HL-60 (cell line): ENCODE measurements around the gene CHRNB1.

Experiments
- DNase-seq, 2 experiments: peaks; one replicate each; pipeline ENCODE4 v3.0.0-alpha.2; 2010 to 2020; ENCODE audit warnings: low read depth in 1 of 2, low spot score in 1 of 2
- H3K27ac ChIP-seq: fragments of 250-450 bp; sonication (Bioruptor Pico); replicated peaks from 2 replicates; pipeline ENCODE4 v1.5.1; 2020; ENCODE audit warnings: mild to moderate bottlenecking, moderate library complexity
- H3K27me3 ChIP-seq: fragments of 250-450 bp; sonication (Bioruptor Pico); 2 replicates; pipeline ENCODE4 v1.5.1; 2021; ENCODE audit warnings: mild to moderate bottlenecking, moderate library complexity; ENCODE audit not compliant: insufficient read depth, poor library complexity, severe bottlenecking
- H3K4me3 ChIP-seq: replicated peaks from 2 replicates; pipeline ENCODE4 v1.5.1; 2011; ENCODE audit warnings: mild to moderate bottlenecking, control low read depth, low read length; ENCODE audit not compliant: insufficient read depth
- CTCF ChIP-seq: IDR thresholded peaks from one replicate; pipeline ENCODE4 v1.5.1; 2011; ENCODE audit warnings: low read length, control low read depth, inconsistent platforms; ENCODE audit not compliant: insufficient read depth
- GABPA ChIP-seq: IDR thresholded peaks from 2 replicates; pipeline ENCODE4 v1.6.1; 2012; ENCODE audit warnings: low read depth
- POLR2AphosphoS5 ChIP-seq: IDR thresholded peaks from 2 replicates; pipeline ENCODE4 v1.6.1; 2012; ENCODE audit warnings: low read depth
- REST ChIP-seq: IDR thresholded peaks from 2 replicates; pipeline ENCODE4 v1.6.1; 2012; ENCODE audit warnings: low read depth; ENCODE audit not compliant: insufficient replicate concordance
- SPI1 ChIP-seq: IDR thresholded peaks from 2 replicates; pipeline ENCODE4 v1.6.1; 2012; ENCODE audit warnings: low read depth, mild to moderate bottlenecking, borderline replicate concordance

CHRNB1 gene

GRCh38 chr17:7475764-7476422, 31.0 kb downstream of the CHRNB1 start:
- DNase-seq: no peak
- H3K27ac ChIP-seq: no peak overlapping the region
- no peaks in the 10 kb centered on the region for H3K27me3 ChIP-seq
- H3K4me3 ChIP-seq: no peak overlapping the region
- TF ChIP-seq POLR2AphosphoS5: no peak

GRCh38 chr17:7476494-7476893, 31.6 kb downstream of the CHRNB1 start:
- no peaks in the 10 kb centered on the region for H3K27me3 ChIP-seq
- H3K27ac ChIP-seq: no peak overlapping the region
- no peak for TF ChIP-seq REST
- TF ChIP-seq CTCF: no peak
- no peak for TF ChIP-seq GABPA
- no peak for TF ChIP-seq POLR2AphosphoS5
- no peak for TF ChIP-seq SPI1
- DNase-seq: no peak
- no peak overlapping the region for H3K4me3 ChIP-seq

- TF ChIP-seq SPI1 (no peak), REST (no peak), POLR2AphosphoS5 (no peak), GABPA (no peak), CTCF (no peak)
- no peak overlapping the region for H3K27ac ChIP-seq
Measured at GRCh38 chr17:7476951-7477350, 32.1 kb downstream of the CHRNB1 start.

GRCh38 chr17:7477392-7478275, 32.8 kb downstream of the CHRNB1 start:
- DNase-seq: no peak
- TF ChIP-seq SPI1: no peak
- no peak for TF ChIP-seq GABPA
- TF ChIP-seq CTCF: no peak
- TF ChIP-seq POLR2AphosphoS5: no peak
- no peak for TF ChIP-seq REST
- H3K27me3 ChIP-seq: no peaks in the 10 kb centered on the region
- H3K4me3 ChIP-seq: no peak overlapping the region
- H3K27ac ChIP-seq: no peak overlapping the region

More at GRCh38 chr17:7476951-7477350, 32.1 kb downstream of the CHRNB1 start:
- Histone ChIP-seq H3K27me3 (no peaks in the 10 kb centered on the region), H3K4me3 (no peak overlapping the region)
- DNase-seq: no peak
